WTC11 (cell line): ENCODE measurements around the gene SDF2L1. TPM values are rescaled to one million over a fixed set of nuclear protein-coding genes. Genes with fewer than 3 reads are reported as not detected.

Experiments
- ARID4B ChIP-seq: sonication (generic); formaldehyde crosslinking; IDR thresholded peaks from 2 replicates; pipeline ENCODE4 v1.8.0; 2023; ENCODE audit warnings: missing genetic modification reagents, mild to moderate bottlenecking, borderline replicate concordance
- ATF6 ChIP-seq: sonication (generic); formaldehyde crosslinking; IDR thresholded peaks from 2 replicates; pipeline ENCODE4 v1.8.1; 2023; ENCODE audit warnings: mild to moderate bottlenecking, missing genetic modification reagents
- E2F5 ChIP-seq: sonication (generic); formaldehyde crosslinking; IDR thresholded peaks from 2 replicates; pipeline ENCODE4 v1.8.1; 2022; ENCODE audit warnings: mild to moderate bottlenecking, moderate library complexity, missing genetic modification reagents
- EMX1 ChIP-seq: fragments of 250-450 bp; sonication (Bioruptor Pico); IDR thresholded peaks from 2 replicates; pipeline ENCODE4 v1.8.0; 2021; ENCODE audit warnings: mild to moderate bottlenecking
- FOXJ3 ChIP-seq: sonication (generic); formaldehyde crosslinking; IDR thresholded peaks from 2 replicates; pipeline ENCODE4 v1.9.0; 2021; ENCODE audit warnings: missing genetic modification reagents, mild to moderate bottlenecking, borderline replicate concordance
- FOXK1 ChIP-seq: sonication (generic); formaldehyde crosslinking; IDR thresholded peaks from 2 replicates; pipeline ENCODE4 v1.8.0; 2022; ENCODE audit warnings: mild to moderate bottlenecking, moderate library complexity, missing genetic modification reagents
- FOXP1 ChIP-seq: sonication (generic); formaldehyde crosslinking; IDR thresholded peaks from 2 replicates; pipeline ENCODE4 v1.8.0; 2022; ENCODE audit warnings: missing genetic modification reagents, mild to moderate bottlenecking, moderate library complexity, borderline replicate concordance
- GABPB1 ChIP-seq: sonication (generic); formaldehyde crosslinking; IDR thresholded peaks from 2 replicates; pipeline ENCODE4 v1.8.1; 2023; ENCODE audit warnings: mild to moderate bottlenecking, missing genetic modification reagents
- GTF2I ChIP-seq: fragments of 250-450 bp; sonication (Bioruptor Pico); conservative IDR thresholded peaks from 2 replicates; pipeline ENCODE4 v1.4.0; 2021; ENCODE audit warnings: mild to moderate bottlenecking
- HMGA2 ChIP-seq: fragments of 250-450 bp; sonication (Bioruptor Pico); IDR thresholded peaks from 2 replicates; pipeline ENCODE4 v1.4.0; 2021; ENCODE audit warnings: mild to moderate bottlenecking, moderate library complexity
- HMGXB4 ChIP-seq: sonication (generic); formaldehyde crosslinking; IDR thresholded peaks from 2 replicates; pipeline ENCODE4 v1.8.1; 2023; ENCODE audit warnings: mild to moderate bottlenecking, moderate library complexity, missing genetic modification reagents
- JUN ChIP-seq: sonication (generic); formaldehyde crosslinking; IDR thresholded peaks from 2 replicates; pipeline ENCODE4 v1.8.0; 2023; ENCODE audit warnings: mild to moderate bottlenecking, missing genetic modification reagents
- MLX ChIP-seq: sonication (generic); formaldehyde crosslinking; IDR thresholded peaks from 2 replicates; pipeline ENCODE4 v1.8.1; 2023; ENCODE audit warnings: mild to moderate bottlenecking, missing genetic modification reagents, moderate library complexity
- NR1H2 ChIP-seq: sonication (generic); formaldehyde crosslinking; IDR thresholded peaks from 2 replicates; pipeline ENCODE4 v1.9.0; 2021; ENCODE audit warnings: mild to moderate bottlenecking, moderate library complexity, missing genetic modification reagents
- OVOL2 ChIP-seq: fragments of 250-450 bp; sonication (Bioruptor Pico); IDR thresholded peaks from 2 replicates; pipeline ENCODE4 v1.9.0; 2021; ENCODE audit warnings: mild to moderate bottlenecking, borderline replicate concordance
- RELA ChIP-seq: sonication (generic); formaldehyde crosslinking; IDR thresholded peaks from 2 replicates; pipeline ENCODE4 v1.8.1; 2022; ENCODE audit warnings: missing genetic modification reagents, mild to moderate bottlenecking, borderline replicate concordance
- SMAD4 ChIP-seq: sonication (generic); formaldehyde crosslinking; IDR thresholded peaks from 2 replicates; pipeline ENCODE4 v1.8.0; 2022; ENCODE audit warnings: mild to moderate bottlenecking, missing genetic modification reagents
- SOX15 ChIP-seq: fragments of 250-450 bp; sonication (Bioruptor Pico); IDR thresholded peaks from 2 replicates; pipeline ENCODE4 v1.9.0; 2021; ENCODE audit warnings: mild to moderate bottlenecking
- ZMAT4 ChIP-seq: fragments of 250-450 bp; sonication (Bioruptor Pico); IDR thresholded peaks from 2 replicates; pipeline ENCODE4 v1.9.0; 2021; ENCODE audit warnings: mild to moderate bottlenecking
- ZNF138 ChIP-seq: sonication (generic); formaldehyde crosslinking; conservative IDR thresholded peaks from 2 replicates; pipeline ENCODE4 v1.8.1; 2022; ENCODE audit warnings: mild to moderate bottlenecking, moderate library complexity, missing genetic modification reagents
- ZNF219 ChIP-seq: sonication (generic); formaldehyde crosslinking; IDR thresholded peaks from 2 replicates; pipeline ENCODE4 v1.8.0; 2023; ENCODE audit warnings: missing genetic modification reagents, mild to moderate bottlenecking, borderline replicate concordance
- ZNF281 ChIP-seq: sonication (generic); formaldehyde crosslinking; IDR thresholded peaks from 2 replicates; pipeline ENCODE4 v1.8.0; 2023; ENCODE audit warnings: mild to moderate bottlenecking, missing genetic modification reagents
- ZNF396 ChIP-seq: fragments of 250-450 bp; sonication (Bioruptor Pico); IDR thresholded peaks from 2 replicates; pipeline ENCODE4 v1.8.0; 2021; ENCODE audit warnings: mild to moderate bottlenecking, moderate library complexity, borderline replicate concordance
- ZNF423 ChIP-seq: fragments of 250-450 bp; sonication (Bioruptor Pico); IDR thresholded peaks from 2 replicates; pipeline ENCODE4 v2.1.2; 2022; ENCODE audit warnings: mild to moderate bottlenecking, moderate library complexity
- ZNF671 ChIP-seq: fragments of 250-450 bp; sonication (Bioruptor Pico); IDR thresholded peaks from 2 replicates; pipeline ENCODE4 v1.8.0; 2021; ENCODE audit warnings: mild to moderate bottlenecking
- ZSCAN18 ChIP-seq: fragments of 250-450 bp; sonication (Bioruptor Pico); IDR thresholded peaks from 2 replicates; pipeline ENCODE4 v2.1.2; 2022; ENCODE audit warnings: mild to moderate bottlenecking, moderate library complexity
- total RNA-seq: library from RNA; stranded (reverse); gene quantifications from 3 replicates; pipeline ENCODE4 v1.2.3, GENCODE V29; 2021

Gene SDF2L1
- total RNA-seq, 1 experiment from 2014 or later = 73.6 TPM

- TF ChIP-seq ZNF423 (CRISPR knock-in tag) (no peak), GTF2I (CRISPR knock-in tag) (no peak), FOXK1 (CRISPR knock-in tag) (no peak; the same call in none of the 2 replicates), ATF6 (no peak), HMGXB4 (CRISPR knock-in tag) (peak; percentile 23; the same call in 1 of the 2 replicates), NR1H2 (CRISPR knock-in tag) (no peak), ZSCAN18 (no peak), ZNF138 (CRISPR knock-in tag) (no peak), ZMAT4 (no peak), SMAD4 (no peak), SOX15 (CRISPR knock-in tag) (no peak), E2F5 (CRISPR knock-in tag) (peak; percentile 61), RELA (CRISPR knock-in tag) (no peak), ZNF219 (CRISPR knock-in tag) (no peak), ZNF396 (CRISPR knock-in tag) (no peak), JUN (CRISPR knock-in tag) (no peak), ZNF671 (CRISPR knock-in tag) (no peak), ZNF281 (CRISPR knock-in tag) (no peak), OVOL2 (CRISPR knock-in tag) (no peak), FOXJ3 (CRISPR knock-in tag) (no peak), MLX (CRISPR knock-in tag) (no peak), HMGA2 (no peak), GABPB1 (no peak), EMX1 (CRISPR knock-in tag) (no peak), ARID4B (CRISPR knock-in tag) (0 out of 2 replicates have a peak, but pooled peaks have one; percentile 57), FOXP1 (CRISPR knock-in tag) (peak; percentile 64; the same call in 1 of the 2 replicates)
Measured at GRCh38 chr22:21652010-21652546, 10.0 kb downstream of the SDF2L1 start (continued).
